ENCODE results near the gene METTL27.
"Not testable (repeated sequence)": the region's sequence is repeated elsewhere in the genome, so short reads cannot be mapped to it uniquely, and the experiment has no call there.

The METTL27 gene

DNA sequence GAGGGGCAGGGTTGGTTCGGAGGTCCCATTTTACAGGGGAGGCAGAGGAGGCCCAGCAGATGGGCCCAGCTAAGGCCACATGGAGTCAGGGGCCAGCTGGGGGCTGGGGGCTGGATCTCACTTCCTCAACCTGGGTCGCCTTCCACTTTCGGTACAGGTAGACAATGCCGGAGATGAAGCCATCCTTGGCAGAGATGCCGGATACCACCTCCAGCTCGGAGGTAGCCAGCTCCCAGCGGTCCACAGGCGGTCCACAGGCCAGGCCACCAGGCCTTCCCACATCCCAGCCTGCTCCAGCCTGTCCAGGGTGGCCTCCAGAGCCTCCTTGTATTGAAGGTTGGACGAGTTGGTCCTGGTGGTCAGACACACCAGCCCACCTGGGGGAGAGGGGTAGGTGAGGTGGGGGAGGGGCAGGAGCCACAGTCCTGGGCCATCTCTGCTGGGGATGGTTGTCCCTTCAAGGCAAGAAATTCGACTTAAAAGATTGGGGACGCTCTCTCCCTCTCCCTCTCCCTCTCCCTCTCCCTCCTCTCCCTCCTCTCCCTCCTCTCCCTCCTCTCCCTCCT lies 7.6 kb downstream of the METTL27 start:
- DNase-seq: no peak

- DNase-seq: no peak
Measured at GRCh38 chr7:73833251-73833919, 8.9 kb downstream of the METTL27 start.

DNA sequence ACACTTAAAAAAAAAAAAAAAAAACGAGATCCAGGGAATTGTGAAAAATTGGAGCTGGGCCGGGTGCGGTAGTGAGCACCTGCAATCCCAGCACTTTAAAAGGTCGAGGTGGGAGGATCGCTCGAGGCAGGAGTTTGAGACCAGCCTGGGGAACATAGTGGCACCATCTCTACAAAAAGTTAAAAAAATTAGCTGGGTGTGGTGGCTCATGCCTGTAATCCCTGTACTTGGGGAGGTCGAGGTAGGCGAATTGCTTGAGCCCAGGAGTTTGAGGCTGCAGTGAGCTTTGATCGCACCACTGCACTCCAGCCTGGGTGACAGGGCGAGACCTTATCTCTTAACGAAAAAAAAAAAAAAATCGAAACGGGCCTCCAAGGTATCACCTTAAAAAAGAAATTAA lies 9.5 kb downstream of the METTL27 start:
- DNase-seq: no peak

DNA sequence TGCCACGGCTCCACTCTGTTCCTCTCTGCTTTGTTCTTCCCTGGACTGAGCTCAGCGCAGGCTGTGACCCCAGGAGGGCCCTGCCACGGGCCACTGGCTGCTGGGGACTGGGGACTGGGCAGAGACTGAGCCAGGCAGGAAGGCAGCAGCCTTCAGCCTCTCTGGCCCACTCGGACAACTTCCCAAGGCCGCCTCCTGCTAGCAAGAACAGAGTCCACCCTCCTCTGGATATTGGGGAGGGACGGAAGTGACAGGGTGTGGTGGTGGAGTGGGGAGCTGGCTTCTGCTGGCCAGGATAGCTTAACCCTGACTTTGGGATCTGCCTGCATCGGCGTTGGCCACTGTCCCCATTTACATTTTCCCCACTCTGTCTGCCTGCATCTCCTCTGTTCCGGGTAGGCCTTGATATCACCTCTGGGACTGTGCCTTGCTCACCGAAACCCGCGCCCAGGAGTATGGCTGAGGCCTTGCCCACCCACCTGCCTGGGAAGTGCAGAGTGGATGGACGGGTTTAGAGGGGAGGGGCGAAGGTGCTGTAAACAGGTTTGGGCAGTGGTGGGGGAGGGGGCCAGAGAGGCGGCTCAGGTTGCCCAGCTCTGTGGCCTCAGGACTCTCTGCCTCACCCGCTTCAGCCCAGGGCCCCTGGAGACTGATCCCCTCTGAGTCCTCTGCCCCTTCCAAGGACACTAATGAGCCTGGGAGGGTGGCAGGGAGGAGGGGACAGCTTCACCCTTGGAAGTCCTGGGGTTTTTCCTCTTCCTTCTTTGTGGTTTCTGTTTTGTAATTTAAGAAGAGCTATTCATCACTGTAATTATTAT lies 10.3 kb downstream of the METTL27 start:
- DNase-seq: no peak

- DNase-seq: no peak
Measured at GRCh38 chr7:73831584-73831833, 10.8 kb downstream of the METTL27 start.

DNA sequence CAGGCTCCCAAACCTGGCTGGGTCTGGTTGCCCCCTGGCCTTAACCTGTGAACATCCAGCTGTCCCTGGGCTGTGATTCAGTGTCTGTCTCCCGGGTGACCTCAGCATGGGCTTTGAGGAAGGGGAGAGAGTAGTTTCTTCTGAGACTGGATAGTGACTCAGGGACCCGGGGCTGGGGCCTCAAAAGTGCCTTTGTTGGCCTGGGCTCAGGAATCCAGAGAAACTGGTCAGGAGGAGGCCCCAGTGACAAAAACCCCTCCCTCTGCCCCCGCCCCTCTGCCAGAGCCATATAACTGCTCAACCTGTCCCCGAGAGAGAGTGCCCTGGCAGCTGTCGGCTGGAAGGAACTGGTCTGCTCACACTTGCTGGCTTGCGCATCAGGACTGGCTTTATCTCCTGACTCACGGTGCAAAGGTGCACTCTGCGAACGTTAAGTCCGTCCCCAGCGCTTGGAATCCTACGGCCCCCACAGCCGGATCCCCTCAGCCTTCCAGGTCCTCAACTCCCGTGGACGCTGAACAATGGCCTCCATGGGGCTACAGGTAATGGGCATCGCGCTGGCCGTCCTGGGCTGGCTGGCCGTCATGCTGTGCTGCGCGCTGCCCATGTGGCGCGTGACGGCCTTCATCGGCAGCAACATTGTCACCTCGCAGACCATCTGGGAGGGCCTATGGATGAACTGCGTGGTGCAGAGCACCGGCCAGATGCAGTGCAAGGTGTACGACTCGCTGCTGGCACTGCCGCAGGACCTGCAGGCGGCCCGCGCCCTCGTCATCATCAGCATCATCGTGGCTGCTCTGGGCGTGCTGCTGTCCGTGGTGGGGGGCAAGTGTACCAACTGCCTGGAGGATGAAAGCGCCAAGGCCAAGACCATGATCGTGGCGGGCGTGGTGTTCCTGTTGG lies 11.4 kb downstream of the METTL27 start, which contains the start of gene CLDN4:
CLDN4 (plus strand) TSS at position 316 of the 903 bp plus-strand sequence; CDS start at position 522, 206 bp downstream.
- no peak for DNase-seq

DNA sequence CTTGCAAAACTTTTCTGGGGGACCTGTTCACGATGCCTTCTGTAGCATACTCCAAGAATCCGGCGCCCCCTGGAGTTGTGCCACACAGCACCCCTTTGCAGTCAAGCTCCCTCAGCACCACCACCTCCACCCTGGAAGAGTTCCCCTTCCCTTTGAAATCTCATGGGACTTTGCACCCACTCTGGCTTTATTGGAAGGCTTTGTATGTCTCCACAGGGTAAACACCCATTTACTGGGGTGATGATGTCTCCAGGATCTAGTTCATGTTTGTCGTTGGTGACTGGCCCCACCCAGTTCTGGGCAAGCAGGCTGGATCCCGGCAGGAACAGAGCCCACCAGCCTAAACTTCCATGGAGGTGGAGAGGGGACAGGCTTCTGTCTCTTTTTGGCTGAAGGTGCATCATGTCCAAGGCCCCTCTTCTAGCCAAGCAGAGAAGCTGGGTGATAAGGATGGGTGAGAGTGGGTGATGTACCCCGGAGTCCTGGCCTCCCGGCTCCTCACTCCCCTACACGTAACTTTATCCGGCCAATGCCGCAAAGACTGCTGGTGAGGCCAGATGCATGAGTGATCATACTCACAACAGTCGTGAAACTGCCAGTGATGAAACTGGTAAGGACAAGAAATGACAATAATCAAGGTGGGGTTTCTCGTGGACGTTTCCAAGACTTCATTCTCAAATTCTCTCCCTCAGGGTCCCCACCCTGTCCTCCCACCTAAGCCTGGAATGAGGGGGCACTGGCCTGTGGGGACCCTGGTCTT lies 12.2 kb downstream of the METTL27 start:
- DNase-seq: no peak

- no peak for DNase-seq
Measured at GRCh38 chr7:73829505-73829904, 12.8 kb downstream of the METTL27 start.

GRCh38 chr7:73828972-73829371 lies 13.3 kb downstream of the METTL27 start:
- no peak for DNase-seq

- no peak for DNase-seq
Measured at GRCh38 chr7:73828107-73828803, 14.1 kb downstream of the METTL27 start.

GRCh38 chr7:73827567-73828106 lies 14.7 kb downstream of the METTL27 start:
- no peak for DNase-seq

GRCh38 chr7:73824986-73825385 lies 17.3 kb downstream of the METTL27 start:
- no peak for DNase-seq

- no peak for DNase-seq
Measured at GRCh38 chr7:73823873-73824592, 18.3 kb downstream of the METTL27 start.

DNA sequence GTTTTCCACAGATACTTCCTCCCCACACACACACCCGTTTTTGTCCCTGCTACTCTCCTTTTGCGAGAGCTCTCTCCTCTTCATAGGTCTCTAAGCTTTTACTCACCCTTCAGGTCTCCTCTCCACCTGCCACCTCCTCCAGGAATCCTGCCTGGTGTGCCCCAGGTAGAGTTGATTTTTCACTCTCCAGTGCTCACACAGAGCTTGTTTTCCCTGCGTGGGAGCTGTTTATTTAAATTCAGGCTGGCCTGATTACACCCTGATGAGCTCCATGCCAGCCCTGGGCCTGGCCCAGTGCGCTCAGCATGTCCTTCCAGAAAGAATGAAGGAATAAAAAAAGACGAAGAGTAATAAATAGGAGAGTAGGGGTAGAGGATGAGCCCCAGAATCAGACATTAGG lies 19.1 kb downstream of the METTL27 start:
- DNase-seq: no peak

DNA sequence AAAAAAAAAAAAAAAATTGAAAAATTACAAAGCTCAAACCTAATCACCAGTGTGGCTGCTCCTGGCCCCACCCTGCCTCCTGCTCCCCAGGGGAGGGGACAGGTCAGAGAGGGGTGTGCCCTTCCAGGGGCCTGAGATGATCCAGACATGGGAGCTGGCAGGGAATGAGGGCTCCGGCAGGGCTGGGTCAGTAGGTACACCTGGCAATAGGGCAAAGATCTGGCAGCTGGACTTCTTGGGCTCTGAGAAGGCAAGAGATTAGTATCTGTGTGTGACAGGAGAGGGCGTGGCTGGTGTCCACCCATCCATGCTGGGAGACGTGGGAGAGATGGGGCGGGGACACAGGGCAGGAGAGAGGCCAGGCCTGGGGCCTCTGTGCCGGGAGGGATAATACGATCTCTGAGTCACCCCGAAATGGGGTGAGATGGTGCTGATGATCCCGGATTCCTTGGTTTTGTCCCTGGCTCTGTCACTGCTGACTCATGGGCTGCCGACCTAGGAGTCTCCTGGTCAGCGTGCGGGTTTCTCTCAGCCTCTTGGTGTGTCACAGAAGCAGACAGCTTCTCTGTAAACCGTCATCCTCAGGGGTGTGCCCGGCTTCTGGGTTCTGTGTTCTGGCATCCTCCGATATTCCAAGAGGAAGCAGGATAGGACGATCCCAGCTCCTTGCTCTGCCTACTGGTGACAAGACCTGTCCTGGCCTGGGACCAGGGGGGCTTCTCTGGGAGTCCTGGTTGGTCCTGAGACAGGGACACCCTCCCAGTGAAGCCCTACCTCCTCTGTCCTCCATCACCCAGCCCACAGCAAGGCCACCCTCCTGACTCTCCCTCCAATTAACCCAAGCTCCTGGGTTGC lies 19.8 kb downstream of the METTL27 start:
- DNase-seq: no peak

DNA sequence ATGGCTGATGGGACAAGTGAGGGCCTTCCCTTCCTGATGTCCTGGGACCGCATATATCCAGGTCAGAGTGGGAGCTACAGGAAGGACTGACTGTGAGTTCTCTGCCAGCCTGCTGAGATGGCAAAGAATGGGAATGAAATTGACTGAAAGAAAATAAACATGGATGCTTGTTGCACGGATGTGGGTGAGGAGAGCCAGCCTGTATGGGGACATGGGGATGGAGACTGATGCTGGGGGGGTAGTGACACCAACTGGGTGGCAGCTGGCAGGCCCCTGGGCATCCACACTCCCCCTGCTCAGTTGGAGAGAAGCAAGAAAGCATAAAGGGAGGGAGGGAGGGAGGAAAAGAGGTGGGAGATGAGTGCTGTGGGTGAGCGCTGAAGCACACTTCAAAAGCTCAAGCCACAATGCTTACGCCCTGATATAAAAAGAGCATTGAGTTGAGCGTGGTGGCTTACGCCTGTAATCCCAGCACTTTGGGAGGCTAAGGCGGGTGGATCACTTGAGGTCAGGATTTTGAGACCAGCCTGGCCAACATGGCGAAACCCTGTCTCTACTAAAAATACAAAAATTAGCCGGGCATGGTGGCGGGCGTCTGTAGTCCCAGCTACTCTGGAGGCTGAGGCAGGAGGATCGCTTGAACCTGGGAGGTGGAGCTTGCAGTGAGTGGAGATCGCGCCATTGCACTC lies 20.6 kb downstream of the METTL27 start:
- not testable (repeated sequence) for DNase-seq

- no peak for DNase-seq
Measured at GRCh38 chr7:73820013-73820412, 22.3 kb downstream of the METTL27 start.

DNA sequence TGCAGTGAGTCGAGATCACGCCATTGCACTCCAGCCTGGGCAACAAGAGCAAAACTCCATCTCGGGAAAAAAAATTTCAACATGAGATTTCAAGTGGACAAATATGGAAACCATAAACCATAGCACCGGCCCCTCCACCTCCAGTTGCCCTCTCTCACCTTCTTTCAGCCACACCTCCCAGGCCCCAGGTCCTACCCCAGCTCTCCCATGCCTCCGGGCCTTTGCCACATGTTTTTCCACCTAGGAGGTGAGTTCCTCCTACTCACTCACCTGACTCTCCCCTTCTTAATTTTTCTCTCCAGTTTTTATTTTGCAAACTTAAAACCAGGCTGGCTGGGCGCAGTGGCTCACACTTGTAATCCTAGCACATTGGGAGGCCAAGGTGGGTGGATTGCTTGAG lies 25.2 kb downstream of the METTL27 start:
- DNase-seq: no peak

DNA sequence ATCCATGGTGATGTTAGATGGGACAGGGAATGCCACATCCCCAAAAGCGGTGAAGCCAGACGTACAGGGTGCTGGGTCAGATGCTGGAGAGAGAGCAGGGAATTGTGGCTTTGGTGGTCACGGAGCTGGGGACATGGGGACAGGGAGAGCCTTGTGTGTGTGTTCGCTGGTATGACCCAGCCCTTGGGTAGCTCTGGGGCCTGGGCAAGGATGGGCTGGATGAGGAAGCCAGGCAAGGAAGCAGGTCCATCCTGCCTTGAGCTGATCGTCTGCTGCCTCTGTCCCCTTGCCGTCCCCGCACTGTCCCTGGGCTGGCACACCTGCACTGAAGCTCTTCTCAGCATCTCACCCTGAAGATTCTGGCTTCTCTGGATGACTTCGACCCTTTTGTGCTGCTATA lies 26.9 kb downstream of the METTL27 start:
- DNase-seq: no peak

Data from stimulated activated CD4-positive, alpha-beta T cell treated with anti-CD3 and anti-CD28 coated beads, Interleukin-4, amount 100 ng/mL, for 1 hour (primary cell).